Prostate gland (tissue), 2 donors: ENCODE results near the gene TJP1.

Source experiments
- POLR2A ChIP-seq: fragments of 450-650 bp; IDR thresholded peaks from one replicate; pipeline ENCODE4 v1.6.1; 2016; ENCODE audit warnings: antibody characterized with exemption, mild to moderate bottlenecking
- POLR2AphosphoS5 ChIP-seq: sonication (generic); formaldehyde crosslinking; IDR thresholded peaks from one replicate; pipeline ENCODE4 v1.6.1; 2017; ENCODE audit warnings: antibody characterized with exemption
- TF ChIP-seq, protein P1 (sequence below), 4 experiments: fragments of 200-600 bp in 2 of 4; fragments of 450-650 bp in 2 of 4; sonication (generic) in 2 of 4; IDR thresholded peaks; 1 replicate in 3 of 4; 2 replicates in 1 of 4; pipeline ENCODE4 v1.5.1; 2016 to 2019; ENCODE audit warnings: antibody characterized with exemption in 4 of 4, mild to moderate bottlenecking in 2 of 4, moderate library complexity in 2 of 4

DNA sequence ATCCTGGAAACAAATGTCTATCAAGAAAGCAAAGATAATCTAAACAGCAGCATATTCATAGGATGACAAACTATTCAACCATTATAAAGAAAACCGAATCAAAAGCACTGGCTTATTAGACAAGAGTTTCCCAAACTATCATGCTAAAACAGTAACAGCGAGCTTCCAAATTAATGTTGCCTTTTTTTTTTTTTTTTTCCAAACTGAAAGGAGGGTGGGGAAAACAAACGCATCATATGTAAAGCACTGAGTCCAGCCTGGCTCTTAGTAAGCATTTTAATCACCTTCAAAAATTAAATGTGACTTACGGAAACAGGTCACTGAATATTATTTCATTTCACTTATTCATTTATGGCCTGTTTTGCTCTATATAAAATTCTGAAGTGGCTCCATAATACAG lies 2.3 kb downstream of the TJP1 start:
- TF ChIP-seq POLR2A (no peak), POLR2AphosphoS5 (no peak)
- TF ChIP-seq, protein P1, sequence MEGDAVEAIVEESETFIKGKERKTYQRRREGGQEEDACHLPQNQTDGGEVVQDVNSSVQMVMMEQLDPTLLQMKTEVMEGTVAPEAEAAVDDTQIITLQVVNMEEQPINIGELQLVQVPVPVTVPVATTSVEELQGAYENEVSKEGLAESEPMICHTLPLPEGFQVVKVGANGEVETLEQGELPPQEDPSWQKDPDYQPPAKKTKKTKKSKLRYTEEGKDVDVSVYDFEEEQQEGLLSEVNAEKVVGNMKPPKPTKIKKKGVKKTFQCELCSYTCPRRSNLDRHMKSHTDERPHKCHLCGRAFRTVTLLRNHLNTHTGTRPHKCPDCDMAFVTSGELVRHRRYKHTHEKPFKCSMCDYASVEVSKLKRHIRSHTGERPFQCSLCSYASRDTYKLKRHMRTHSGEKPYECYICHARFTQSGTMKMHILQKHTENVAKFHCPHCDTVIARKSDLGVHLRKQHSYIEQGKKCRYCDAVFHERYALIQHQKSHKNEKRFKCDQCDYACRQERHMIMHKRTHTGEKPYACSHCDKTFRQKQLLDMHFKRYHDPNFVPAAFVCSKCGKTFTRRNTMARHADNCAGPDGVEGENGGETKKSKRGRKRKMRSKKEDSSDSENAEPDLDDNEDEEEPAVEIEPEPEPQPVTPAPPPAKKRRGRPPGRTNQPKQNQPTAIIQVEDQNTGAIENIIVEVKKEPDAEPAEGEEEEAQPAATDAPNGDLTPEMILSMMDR (IDR thresholded peaks at IDR 0.05): no peak
